ENCODE data around the gene FHIT. TPM values are rescaled to one million over a fixed set of nuclear protein-coding genes. Genes with fewer than 3 reads are reported as not detected.

Gene FHIT
- total and polyA plus RNA-seq, 7 donors: 2.4 to 10.2 (median 6.1) TPM

DNA sequence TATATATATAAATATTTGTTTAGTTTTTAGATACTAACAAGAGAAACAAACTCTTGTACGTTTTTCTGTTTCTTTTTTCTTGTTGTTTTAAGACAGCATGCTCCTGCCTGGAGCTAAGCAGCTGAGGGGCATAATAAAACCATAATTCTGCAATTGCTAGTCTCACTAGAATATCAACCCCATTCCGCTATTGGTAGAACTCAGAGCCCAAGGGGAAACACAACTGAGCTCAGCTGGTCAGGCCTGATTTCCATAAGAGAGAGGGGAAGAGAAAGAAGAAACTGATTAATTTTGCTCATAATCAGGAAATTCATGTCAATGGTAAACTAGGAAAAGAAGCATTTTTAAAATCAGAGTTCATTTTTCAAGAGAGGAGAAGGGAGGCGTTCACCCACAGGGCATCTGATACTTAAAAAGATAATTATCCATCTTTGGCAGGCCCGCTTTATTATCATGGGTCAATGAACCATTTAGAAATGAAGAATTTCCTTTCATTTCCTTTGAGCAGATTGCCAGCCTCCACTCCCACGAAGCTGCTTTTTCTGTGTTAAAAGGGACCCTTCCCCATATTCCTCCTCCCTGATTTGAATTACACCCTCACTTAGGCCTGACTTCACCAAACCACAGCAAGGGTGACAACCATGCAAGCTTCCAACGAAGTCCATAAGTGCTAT lies 1236.1 kb downstream of the FHIT start:
- Histone ChIP-seq H3K36me3 (no peaks in the 10 kb centered on the region), H3K4me3 (no peak overlapping the region), H3K4me1 (no peaks in the 10 kb centered on the region), H3K27me3 (no peaks in the 10 kb centered on the region), H3K27ac (no peak overlapping the region), H3K9me3 (no peaks in the 10 kb centered on the region)
- TF ChIP-seq CTCF (IDR thresholded peaks at IDR 0.05) (no peak), POLR2A (IDR thresholded peaks at IDR 0.05) (no peak)
- DNase-seq: no peak
- intact Hi-C loops (cut with DNase I): no loop called here
- 85 to 86% methylated on average over 6 of the region's 6 CpGs for WGBS, 2 donors

DNA sequence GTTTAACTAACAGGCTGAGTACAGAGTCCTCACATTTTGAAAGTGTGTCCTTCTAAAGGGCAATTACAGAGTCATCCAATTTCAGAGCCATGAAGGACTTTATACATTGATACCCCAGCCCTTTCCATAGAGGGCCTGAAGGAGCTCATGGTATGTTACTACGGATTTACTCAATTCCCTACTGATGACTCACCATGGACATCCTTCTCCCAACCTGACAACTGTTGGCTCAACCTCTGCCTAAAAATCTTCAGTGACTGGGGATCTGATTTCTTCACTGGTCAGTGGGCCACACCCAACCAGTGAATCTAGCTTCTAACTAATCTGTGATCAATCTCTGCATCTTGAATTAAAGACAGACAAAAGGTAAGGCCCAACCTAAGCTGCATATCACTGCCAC lies 1238.0 kb downstream of the FHIT start:
- DNase-seq: no peak
- Histone ChIP-seq H3K27ac (no peak overlapping the region), H3K4me3 (no peak overlapping the region), H3K4me1 (no peaks in the 10 kb centered on the region), H3K36me3 (no peaks in the 10 kb centered on the region), H3K9me3 (no peaks in the 10 kb centered on the region), H3K27me3 (no peaks in the 10 kb centered on the region)
- WGBS, 2 donors: 90 to 95% methylated on average over 1 of the region's 1 CpG
- TF ChIP-seq POLR2A (IDR thresholded peaks at IDR 0.05): no peak
- no peak for TF ChIP-seq CTCF (IDR thresholded peaks at IDR 0.05)
- TF ChIP-seq EP300 (IDR thresholded peaks at IDR 0.05): no peak
- TF ChIP-seq POLR2AphosphoS5 (IDR thresholded peaks at IDR 0.05): no peak
- intact Hi-C loops (cut with DNase I): no loop called here

DNA sequence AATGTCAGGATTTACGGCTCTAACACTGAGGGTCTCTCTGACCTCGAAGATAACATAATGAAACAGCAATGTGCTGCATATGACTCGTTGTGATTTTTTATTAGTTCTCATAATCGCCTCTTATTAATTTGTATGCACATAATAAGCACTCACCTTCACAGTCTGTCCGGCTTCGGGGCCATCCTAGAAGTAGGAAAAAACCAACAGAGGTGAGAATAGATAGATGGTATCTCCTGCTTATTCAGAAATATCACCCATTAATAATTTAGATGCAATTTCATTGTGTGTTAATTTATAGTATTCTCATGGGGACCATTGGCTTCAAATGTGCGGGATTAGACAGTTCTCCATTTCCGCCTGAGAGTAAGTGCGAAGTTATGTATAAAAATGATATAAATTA lies 1240.0 kb downstream of the FHIT start:
- H3K27me3 ChIP-seq: no peaks in the 10 kb centered on the region
- 55 to 71% methylated on average over 9 of the region's 9 CpGs for WGBS, 2 donors
- no peak for DNase-seq
- no peaks in the 10 kb centered on the region for H3K4me1 ChIP-seq
- H3K27ac ChIP-seq: no peak overlapping the region
- no peaks in the 10 kb centered on the region for H3K9me3 ChIP-seq
- intact Hi-C loops (cut with DNase I): no loop called here
- TF ChIP-seq CTCF (IDR thresholded peaks at IDR 0.05): no peak
- no peak for TF ChIP-seq POLR2AphosphoS5 (IDR thresholded peaks at IDR 0.05)
- H3K4me3 ChIP-seq: no peak overlapping the region
- H3K36me3 ChIP-seq: no peaks in the 10 kb centered on the region

DNA sequence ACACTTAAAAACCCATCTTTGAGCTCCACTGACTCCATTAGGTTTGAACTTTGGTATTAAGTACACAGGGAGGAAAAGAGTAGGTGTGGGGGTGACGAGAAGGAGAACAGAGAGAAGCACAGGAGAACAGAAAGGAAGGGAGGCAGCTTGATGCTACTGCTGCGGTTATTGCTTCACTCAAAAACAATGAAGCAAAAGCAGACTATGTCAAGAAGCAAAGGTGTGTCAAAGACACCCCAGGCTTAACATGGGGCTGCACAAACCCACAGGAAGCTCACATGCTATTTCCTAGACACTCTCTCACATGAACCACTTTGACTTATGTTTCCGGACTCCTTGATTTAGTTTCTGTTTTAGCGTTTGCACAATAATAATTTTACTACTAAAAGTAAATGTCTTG lies 1240.5 kb downstream of the FHIT start:
- DNase-seq: no peak
- TF ChIP-seq POLR2A (IDR thresholded peaks at IDR 0.05) (no peak), CTCF (IDR thresholded peaks at IDR 0.05) (no peak), POLR2AphosphoS5 (IDR thresholded peaks at IDR 0.05) (no peak), EP300 (IDR thresholded peaks at IDR 0.05) (no peak)
- Histone ChIP-seq H3K27ac (no peak overlapping the region), H3K4me3 (no peak overlapping the region), H3K27me3 (no peaks in the 10 kb centered on the region), H3K36me3 (no peaks in the 10 kb centered on the region), H3K9me3 (no peaks in the 10 kb centered on the region), H3K4me1 (no peaks in the 10 kb centered on the region)
- intact Hi-C loops (cut with DNase I): no loop called here
- WGBS, 2 donors: 24 to 67% methylated on average over 4 of the region's 4 CpGs

DNA sequence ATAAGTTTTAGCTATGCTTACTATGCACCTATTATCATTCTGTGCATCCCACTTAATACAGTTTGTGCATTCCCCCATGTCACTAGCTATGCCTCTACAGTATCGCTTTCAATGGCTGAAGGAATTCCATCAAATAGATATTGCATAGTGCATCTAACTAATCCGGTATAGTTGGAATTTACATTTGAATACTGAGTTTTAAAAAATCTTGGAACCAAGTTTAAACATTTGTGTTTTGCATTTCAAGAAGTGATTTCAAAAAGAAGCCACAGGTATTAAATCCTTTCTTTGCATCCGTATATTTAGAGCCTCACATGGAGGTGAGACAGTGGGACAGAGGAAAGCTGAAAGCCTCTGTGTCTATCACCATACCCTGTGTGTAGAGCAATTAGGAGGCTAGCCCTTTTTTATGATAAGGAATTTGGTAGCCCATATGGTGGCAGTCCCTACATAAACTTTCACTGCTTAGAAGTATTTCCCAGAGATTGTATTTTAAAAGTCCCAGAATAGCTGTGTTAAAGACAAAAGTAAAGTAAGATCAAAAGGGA lies 1241.2 kb downstream of the FHIT start:
- TF ChIP-seq POLR2AphosphoS5 (IDR thresholded peaks at IDR 0.05): no peak
- TF ChIP-seq EP300 (IDR thresholded peaks at IDR 0.05): no peak
- no peak for TF ChIP-seq POLR2A (IDR thresholded peaks at IDR 0.05)
- TF ChIP-seq CTCF (IDR thresholded peaks at IDR 0.05): no peak

More for the DNA sequence above, 1241.2 kb downstream of the FHIT start:
- intact Hi-C loops (cut with DNase I): no loop called here
- WGBS, 2 donors: 88 to 93% methylated on average over 3 of the region's 3 CpGs
- Histone ChIP-seq H3K36me3 (no peaks in the 10 kb centered on the region), H3K4me3 (no peak overlapping the region), H3K4me1 (no peaks in the 10 kb centered on the region), H3K9me3 (no peaks in the 10 kb centered on the region), H3K27me3 (no peaks in the 10 kb centered on the region), H3K27ac (no peak overlapping the region)
- DNase-seq: no peak
